GM18526 (cell line): Measurements from ENCODE around the gene GNAI2.

Source experiments
- POLR2A ChIP-seq: IDR thresholded peaks from 3 replicates; pipeline ENCODE4 v1.6.1; 2011; ENCODE audit not compliant: insufficient read length; ENCODE audit errors: extremely low read depth

Gene GNAI2

DNA sequence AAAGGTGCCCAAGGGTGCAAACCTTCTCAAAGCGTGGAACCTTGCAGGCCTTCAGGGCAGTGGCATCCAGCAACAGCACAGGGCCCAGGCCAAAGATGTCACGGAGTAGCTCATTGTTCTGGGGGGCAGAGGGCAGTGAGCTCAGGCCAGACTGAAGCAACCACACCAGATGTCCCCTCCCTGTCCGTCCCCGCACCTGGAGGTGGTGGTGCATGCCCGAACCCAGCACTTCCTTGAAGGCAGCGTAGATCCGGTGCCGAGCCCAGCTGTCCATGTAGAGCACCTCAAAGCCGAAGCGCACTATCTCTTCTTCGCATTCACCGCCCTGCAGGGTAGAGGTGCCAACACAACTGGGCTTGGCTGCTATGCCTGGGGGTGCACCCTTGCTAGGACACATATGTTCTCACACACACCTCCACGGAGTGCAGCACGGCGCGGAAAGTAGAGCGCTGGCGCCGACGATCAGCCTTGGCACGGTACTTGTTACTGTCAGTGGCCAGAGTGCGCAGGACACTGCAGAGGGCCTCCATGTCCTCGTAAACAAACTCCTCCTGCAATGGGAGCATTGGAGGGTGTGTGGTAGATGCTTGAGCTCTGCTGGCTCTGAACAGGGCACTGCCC lies 52.5 kb downstream of the GNAI2 start:
- no peak for TF ChIP-seq POLR2A

DNA sequence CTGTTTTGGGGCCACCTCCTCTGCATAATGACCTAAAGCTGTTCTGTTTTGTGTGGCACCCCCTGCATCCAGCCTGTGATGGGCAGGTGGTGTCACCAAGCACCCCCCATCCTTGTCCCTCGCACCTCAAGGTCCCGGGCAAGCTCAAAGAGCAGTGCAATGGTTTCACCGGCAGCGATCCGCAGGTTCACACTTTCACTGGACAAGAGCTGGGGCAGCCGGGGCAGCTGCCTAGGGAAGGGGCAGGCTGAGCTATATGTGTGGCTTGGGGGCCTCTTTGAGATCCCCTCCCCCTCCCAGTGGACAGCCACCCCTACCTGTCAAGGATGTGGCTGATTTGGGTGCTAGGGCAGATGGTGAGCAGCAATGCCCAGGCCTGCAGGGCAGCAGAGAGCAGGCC lies 53.1 kb downstream of the GNAI2 start:
- TF ChIP-seq POLR2A = no peak

DNA sequence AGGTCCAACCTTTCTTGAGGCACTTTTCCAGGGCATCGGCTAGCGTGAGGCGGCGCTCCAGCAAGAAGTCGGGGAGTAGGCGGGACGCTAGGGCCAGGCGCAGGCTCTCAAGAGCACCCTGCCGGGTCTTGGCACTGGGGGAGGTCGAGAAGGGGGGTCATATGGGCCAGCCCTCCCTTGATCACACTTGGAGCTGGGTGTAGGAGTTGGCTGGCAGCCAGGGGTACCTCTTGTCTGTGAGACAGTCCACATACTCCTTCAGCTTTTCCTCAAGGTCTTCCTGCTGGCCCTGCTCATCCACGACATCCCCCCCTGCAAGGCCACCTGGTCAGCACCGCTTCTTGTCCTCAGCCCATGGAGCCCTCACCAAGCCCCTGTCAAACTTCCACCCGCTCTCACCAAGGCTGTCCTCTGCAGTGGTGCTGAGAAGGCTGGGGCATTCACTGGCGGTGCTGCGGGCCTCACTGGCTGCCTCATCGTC lies 54.2 kb downstream of the GNAI2 start:
- TF ChIP-seq POLR2A = no peak

DNA sequence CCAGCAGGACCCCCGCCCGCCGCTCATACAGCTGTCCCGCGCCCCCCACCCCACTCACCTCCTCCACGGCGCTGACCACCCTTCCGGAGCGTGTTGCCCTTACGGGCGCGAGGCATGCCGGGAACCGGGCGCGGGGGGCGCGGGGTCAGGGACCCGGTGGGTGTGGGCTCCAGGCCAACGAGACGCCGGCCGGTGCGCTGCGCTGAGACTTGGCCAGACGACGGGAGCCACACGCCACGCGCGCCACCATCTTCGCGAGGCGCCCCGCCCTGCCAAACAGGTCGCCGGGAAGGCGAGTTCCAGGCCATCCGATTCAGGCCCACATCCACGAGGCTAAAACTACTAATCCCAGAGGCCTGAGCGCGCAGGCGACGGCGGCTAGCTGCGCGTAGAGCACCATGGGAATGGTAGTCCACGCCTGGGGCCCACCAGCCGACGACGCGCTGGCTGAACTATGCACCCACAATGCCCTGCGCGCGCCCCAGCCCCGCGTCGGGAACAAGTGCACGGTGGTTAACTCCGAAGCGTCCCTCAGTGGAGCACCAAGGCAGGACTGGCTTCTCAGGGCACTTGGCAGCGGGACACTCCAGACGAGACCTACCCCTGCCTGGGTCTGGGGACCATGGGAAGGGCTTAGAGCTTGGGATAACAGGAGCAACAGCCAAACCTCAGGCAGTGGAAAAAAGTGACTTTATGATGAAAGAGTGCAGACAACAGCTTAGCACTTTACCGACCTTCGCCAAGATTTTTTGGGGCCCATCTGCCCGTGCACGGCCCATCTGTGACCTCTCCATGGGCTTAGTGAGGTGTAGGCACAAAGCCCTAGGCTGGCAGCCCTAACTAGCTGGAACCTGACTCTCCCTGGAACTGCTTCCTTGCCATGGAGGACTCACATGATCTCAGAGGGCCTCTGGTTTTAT lies 56.4 kb downstream of the GNAI2 start, which contains the start of gene IFRD2:
TSS of gene IFRD2 (minus strand) at position 271 of the 920 bp plus-strand sequence. CDS start at position 116, 155 bp downstream.
- TF ChIP-seq POLR2A = peak; percentile 79

DNA sequence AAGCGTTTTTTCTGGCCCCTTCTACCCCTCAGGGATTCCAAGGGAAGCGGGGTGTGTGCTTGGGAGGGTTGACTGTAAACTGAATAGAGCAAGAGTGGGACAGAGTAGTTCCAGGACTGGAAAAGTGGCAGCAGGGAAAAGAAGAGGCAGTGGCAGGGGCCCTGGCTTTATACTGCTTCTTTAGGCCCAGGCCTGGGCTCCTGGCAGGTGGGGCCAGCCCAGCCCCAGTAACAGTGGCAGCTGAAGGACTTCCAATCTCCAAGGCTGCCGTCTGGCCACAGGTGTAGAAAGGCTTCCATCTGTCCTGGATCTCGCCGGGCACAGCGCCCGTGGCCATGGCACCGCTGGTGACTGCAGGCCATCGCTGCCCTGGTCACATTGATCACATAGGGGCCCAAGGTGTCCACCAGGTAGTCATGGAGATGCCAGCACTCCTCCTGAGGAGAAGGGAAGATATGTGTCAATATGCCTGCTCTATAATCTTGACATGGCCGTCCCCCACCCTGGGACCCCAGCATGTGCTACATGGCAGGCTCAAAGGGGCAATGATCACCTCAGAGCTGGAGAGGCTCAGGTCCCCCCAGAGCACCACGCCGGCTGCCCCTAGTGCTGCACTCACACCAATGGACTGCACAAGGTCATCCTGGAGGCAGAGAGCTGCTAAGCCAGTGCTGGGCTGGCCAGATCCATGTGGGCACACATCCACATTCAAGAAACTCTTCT lies 57.2 kb downstream of the GNAI2 start:
- TF ChIP-seq POLR2A = no peak

DNA sequence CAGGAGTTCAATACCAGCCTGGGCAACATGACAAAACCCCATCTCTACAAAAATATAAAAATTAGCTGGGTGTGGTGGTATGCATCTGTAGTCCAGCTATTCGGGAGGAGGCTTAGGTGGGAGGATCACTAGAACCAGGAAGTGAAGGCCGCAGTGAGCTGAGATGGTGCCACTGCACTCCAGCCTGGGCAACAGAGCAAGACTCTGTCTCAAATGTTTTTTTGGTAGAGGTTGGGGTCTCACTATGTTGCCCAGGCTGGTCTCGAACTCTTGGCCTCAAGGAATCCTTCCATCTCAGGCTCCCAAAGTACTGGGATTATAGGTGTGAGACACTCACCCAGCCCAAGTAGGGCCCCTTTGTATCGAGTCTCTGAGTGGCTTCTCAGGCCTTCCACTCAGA lies 58.1 kb downstream of the GNAI2 start:
- no peak for TF ChIP-seq POLR2A

DNA sequence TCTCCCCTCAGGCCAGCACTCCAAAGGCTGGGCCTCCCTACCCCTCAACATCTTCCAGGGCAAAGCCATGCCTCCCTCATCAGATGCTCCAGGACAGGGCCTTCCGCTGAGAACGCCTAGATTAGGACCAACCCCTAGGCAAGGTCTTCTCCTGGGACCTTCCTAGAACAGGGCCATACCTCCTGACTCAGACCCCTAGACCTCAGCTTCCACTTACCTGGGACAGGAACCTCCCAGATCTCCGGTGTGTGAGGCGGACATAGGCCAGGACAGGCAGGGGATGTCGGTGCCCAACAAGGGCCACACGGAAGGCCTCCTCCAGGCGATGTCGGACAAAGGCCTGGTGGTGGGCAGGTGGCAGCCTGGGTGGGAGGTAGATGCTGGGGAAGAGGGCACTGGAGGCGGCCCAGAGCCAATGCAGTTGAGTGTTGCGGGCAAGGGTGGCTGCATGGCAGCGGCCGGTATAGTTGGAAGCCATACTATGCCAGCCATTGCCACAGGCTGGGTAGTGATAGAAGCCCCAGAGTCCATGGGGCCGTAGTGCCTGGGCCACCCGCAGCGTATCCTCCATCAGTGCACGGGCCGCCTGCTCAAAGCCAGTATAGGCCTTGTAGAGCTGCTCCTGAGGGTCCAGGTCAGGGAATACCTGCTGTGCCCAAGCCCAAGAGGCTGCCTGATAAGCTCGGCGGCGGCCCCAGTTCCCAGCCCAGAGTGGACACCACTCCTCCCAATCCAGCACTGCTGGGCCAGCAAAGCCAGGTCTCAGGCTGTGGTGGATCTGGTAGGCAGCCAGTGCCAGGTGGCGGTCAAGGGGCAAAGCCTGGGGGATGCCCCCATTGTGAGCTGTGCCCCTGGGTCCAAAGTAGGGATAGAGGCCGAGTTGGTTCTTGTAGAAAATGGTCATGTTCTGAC lies 58.7 kb downstream of the GNAI2 start:
- TF ChIP-seq POLR2A = no peak

DNA sequence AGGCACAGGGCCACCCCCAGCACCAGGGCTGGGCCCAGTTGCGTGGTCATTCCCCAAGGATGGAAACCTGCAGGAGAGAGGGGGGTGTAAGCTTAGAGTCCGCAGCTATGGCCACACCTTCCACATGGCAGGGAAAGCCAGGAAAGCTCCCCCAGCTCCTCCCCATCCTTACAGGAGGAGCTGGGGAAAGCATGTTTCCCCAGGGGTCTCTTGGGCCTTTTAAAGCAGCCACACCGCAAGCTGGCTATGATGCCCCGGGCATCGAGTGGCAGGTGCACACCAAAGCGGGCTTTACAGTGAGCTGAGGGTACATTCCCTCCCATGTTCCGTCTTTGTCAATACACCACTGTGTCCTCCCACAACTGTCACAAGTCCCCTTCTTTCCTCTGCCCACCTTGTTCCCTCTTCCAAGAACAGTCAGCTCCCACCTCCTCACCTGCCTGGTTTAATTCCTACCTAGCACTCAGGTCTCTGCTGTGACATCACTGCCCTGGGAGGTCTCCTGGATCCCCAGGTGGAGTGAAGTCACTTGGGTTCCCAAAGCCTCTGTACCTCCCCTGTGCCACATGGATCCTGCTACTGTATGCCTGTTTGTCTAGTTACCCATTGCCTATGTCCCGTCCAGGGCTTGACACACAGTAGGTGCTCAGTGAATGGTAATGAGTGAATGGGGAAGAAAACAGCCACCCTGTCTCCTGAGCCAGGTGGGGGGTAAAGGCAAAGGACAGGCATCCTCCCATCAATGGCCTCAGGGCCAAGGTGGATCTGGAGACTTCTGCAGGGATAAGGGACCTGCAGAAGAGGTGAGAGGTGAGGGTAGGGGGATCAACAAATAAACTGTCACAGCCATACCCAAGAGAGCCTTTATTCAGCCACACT lies 59.8 kb downstream of the GNAI2 start:
- no peak for TF ChIP-seq POLR2A

DNA sequence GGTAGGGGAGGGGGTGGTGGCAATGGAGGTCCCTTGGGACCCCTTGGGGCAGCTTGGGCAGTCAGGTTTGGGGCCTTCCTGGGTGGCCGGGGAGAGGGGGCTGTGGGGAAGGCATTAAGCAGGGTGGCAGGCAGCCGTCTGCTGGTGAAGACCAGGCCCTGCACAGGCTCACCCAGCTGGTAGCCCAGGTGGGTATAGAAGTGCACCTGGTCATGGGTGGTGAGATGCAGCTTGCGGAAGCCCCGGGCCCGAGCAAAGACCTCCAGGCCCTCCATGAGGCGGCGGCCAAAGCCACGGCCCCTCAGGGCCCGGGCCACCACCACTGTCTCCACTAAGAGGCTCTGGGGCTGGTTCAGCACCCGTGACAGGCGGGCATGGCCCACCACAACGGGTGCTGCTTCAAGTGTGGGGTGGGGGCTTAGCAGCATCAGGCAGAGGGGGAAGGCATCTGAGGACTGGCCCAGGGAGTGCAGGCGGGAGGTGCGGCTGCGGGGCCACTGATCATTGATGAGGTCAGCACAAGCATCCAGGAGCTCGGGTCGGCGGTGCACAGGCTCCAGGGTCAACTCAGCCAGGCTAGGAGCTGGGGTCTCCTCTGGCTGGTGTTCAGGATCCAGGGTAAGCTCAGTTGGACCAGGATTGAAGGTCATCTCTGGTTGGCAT lies 60.8 kb downstream of the GNAI2 start:
- no peak for TF ChIP-seq POLR2A

DNA sequence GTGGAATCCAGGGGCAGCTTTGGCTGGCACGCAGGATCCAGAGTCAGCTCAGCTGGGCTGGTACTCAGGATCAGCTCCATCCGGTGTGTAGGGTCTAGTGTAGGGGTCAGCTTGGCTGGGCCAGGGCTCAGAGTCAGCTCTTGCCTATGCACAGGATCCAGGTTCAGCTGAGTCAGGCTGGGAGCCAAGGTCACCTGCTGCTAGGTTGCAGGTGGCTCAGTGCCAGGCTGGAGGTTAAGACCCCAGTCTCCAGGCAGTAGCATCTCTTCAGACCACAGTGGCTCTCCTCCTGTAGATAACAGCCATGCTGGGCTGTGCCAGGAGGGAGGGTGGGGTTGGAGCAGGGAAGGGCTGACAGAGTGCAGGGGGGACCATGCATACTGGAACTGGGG lies 61.4 kb downstream of the GNAI2 start:
- no peak for TF ChIP-seq POLR2A

DNA sequence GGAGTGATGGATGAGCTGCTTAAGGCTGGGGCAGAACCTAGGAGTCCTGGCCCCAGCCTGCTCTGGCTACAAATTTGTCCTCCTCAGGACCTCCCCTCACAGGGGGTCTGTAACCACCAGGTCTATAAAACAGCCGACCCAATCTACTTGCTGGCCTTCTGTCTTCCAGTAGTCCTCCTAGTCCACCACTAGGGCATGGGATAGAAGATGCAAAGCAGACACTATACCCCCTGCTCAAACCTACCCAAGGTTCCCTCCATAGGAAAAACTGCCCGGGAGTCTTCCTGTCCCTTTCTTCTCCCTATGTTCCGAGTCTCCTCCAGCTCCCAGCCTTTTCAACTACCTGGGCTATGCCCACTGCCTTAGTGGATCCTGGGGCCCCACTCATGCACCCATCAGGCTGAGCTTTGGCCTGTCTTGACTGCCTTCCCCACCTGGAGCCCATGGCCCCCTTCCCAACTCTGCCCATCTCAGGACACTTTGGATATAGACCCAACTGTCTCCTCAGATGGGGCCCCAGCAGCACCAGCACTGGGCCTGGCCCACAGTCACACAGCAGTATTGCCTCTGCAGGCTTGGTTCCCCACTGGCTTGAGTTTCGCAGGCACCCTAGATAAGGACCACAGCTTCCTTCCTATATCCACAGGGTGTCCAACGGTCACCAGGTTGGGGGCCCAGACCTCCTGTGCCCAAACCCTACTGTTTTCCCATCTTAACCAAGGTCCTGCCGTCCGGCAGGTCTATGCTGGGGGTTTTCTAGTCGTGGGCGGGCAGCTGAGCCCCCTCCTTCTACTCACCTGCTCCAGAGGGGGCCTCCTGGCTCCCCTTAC lies 62.1 kb downstream of the GNAI2 start:
- TF ChIP-seq POLR2A = no peak
